Iris pigment epithelial cell (primary cell): Measurements from ENCODE around the gene COL26A1.
A peak's percentile ranks its signal among the peaks of the same experiment; 100 is the strongest.
"Not testable (repeated sequence)": the region's sequence is repeated elsewhere in the genome, so short reads cannot be mapped to it uniquely, and the experiment has no call there.

Source experiments
- DNase-seq: peaks from one replicate; pipeline ENCODE4 v3.0.0-alpha.2; 2011; ENCODE audit warnings: low read depth

Gene COL26A1

GRCh38 chr7:101450064-101450463 lies 87.4 kb downstream of the COL26A1 start:
- DNase-seq: no peak

- no peak for DNase-seq
These were observed 90.9 kb downstream of the COL26A1 start for GRCh38 chr7:101453617-101454016.

GRCh38 chr7:101457001-101457750 lies 94.5 kb downstream of the COL26A1 start:
- no peak for DNase-seq

GRCh38 chr7:101465131-101465530 lies 102.5 kb downstream of the COL26A1 start:
- no peak for DNase-seq

GRCh38 chr7:101465576-101466196 lies 103.0 kb downstream of the COL26A1 start:
- DNase-seq: peak; percentile 9

GRCh38 chr7:101466871-101467270 lies 104.2 kb downstream of the COL26A1 start:
- no peak for DNase-seq

- DNase-seq: no peak
These were observed 106.0 kb downstream of the COL26A1 start for GRCh38 chr7:101468546-101469275.

- DNase-seq: no peak
These were observed 108.2 kb downstream of the COL26A1 start for GRCh38 chr7:101470668-101471487.

GRCh38 chr7:101474178-101474577 lies 111.5 kb downstream of the COL26A1 start:
- DNase-seq: no peak

GRCh38 chr7:101475691-101476090 lies 113.0 kb downstream of the COL26A1 start:
- DNase-seq: not testable (repeated sequence)

- DNase-seq: no peak
These were observed 116.5 kb downstream of the COL26A1 start for GRCh38 chr7:101479217-101479616.

GRCh38 chr7:101486056-101486432 lies 123.4 kb downstream of the COL26A1 start:
- not testable (repeated sequence) for DNase-seq

- DNase-seq: no peak
These were observed 123.9 kb downstream of the COL26A1 start for GRCh38 chr7:101486433-101487104.

- DNase-seq: no peak
These were observed 124.4 kb downstream of the COL26A1 start for GRCh38 chr7:101487105-101487458.

GRCh38 chr7:101487753-101488152 lies 125.1 kb downstream of the COL26A1 start:
- DNase-seq: no peak

GRCh38 chr7:101488826-101489572 lies 126.3 kb downstream of the COL26A1 start:
- no peak for DNase-seq

- not testable (repeated sequence) for DNase-seq
These were observed 127.8 kb downstream of the COL26A1 start for GRCh38 chr7:101490439-101490838.

- DNase-seq: not testable (repeated sequence)
These were observed 128.8 kb downstream of the COL26A1 start for GRCh38 chr7:101491442-101491841.

GRCh38 chr7:101494602-101495329 lies 132.1 kb downstream of the COL26A1 start:
- DNase-seq: no peak

GRCh38 chr7:101496017-101496416 lies 133.3 kb downstream of the COL26A1 start:
- no peak for DNase-seq
